AG09319 (cell line): ENCODE measurements around the gene ZNF775.

ENCODE experiments used
- DNase-seq: peaks from one replicate; pipeline ENCODE4 v3.0.0-alpha.2; 2010; ENCODE audit warnings: low read depth; ENCODE audit errors: extremely low read depth
- CTCF ChIP-seq: IDR thresholded peaks from 2 replicates; pipeline ENCODE4 v1.5.1; 2011; ENCODE audit warnings: low read depth, mild to moderate bottlenecking, inconsistent platforms, low read length, moderate library complexity

ZNF775 gene

GRCh38 chr7:150340024-150340749 lies 38.9 kb upstream of the ZNF775 start:
- peak; percentile 32 for DNase-seq
- no peak for TF ChIP-seq CTCF

GRCh38 chr7:150340875-150341262 lies 38.3 kb upstream of the ZNF775 start:
- no peak for TF ChIP-seq CTCF
- DNase-seq = no peak

- no peak for TF ChIP-seq CTCF
- no peak for DNase-seq
These were observed 37.6 kb upstream of the ZNF775 start, which contains the start of gene RARRES2 for GRCh38 chr7:150341263-150342120. RARRES2 (minus strand) TSS chr7:150341629; CDS start chr7:150340609, 1,020 bp downstream.

GRCh38 chr7:150342121-150342408 lies 37.1 kb upstream of the ZNF775 start:
- DNase-seq = no peak

GRCh38 chr7:150343225-150343624 lies 35.9 kb upstream of the ZNF775 start:
- TF ChIP-seq CTCF = no peak
- DNase-seq = no peak

More at GRCh38 chr7:150342121-150342408, 37.1 kb upstream of the ZNF775 start:
- no peak for TF ChIP-seq CTCF

- no peak for DNase-seq
- no peak for TF ChIP-seq CTCF
These were observed 34.8 kb upstream of the ZNF775 start for GRCh38 chr7:150344299-150344698.

GRCh38 chr7:150345012-150345411 lies 34.1 kb upstream of the ZNF775 start:
- TF ChIP-seq CTCF = no peak
- DNase-seq = no peak
